ENCODE results near the gene CCDC137. TPM values are rescaled to one million over a fixed set of nuclear protein-coding genes. Genes with fewer than 3 reads are reported as not detected.

The CCDC137 gene
- polyA plus RNA-seq, 1 of the 3 experiments (the other 2 are of a cell fraction) = 62.4 TPM

DNA sequence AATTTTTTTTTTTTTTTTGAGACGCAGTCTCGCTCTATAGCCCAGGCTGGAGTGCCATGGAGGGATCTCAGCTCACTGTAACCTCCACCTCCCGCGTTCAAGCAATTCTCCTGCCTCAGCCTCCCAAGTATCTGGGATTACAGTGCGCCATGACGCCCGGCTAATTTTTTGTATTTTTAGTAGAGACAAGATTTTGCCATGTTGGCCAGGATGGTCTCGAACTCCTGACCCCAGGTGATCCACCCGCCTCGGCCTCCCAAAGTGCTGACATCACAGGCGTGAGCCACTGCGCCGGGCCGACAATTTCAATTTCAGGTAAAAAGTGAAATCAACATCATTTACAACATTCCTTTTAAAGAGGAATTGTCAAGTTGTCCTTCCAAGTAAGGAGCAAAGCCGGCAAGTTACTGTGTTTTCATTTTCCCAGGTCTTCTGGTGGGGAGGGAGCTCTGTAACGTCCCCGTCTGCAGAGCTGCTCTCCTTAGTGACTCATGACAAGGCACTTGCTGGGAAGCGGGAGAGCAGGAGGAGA lies 30.5 kb upstream of the CCDC137 start:
- H3K9me2 ChIP-seq = no peaks in the 10 kb centered on the region
- H3K27me3 ChIP-seq (ENCODE audit: insufficient read depth) = no peaks in the 10 kb centered on the region
- no peak for DNase-seq
- WGBS (ENCODE audit: low lambda C conversion rate) = 18% methylated on average over 18 of the region's 18 CpGs
- peak overlapping the region; percentile 88 for H3K4me2 ChIP-seq
- TF ChIP-seq, protein P1, sequence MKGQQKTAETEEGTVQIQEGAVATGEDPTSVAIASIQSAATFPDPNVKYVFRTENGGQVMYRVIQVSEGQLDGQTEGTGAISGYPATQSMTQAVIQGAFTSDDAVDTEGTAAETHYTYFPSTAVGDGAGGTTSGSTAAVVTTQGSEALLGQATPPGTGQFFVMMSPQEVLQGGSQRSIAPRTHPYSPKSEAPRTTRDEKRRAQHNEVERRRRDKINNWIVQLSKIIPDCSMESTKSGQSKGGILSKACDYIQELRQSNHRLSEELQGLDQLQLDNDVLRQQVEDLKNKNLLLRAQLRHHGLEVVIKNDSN (IDR thresholded peaks at IDR 0.05; ENCODE audit: borderline replicate concordance, low read depth) = no peak
- TF ChIP-seq RFX5 (IDR thresholded peaks at IDR 0.05; ENCODE audit: low read length) = peak; percentile 93
- H2AFZ ChIP-seq (ENCODE audit: low read depth) = no peak overlapping the region
- H3K9ac ChIP-seq = peak overlapping the region; percentile 99
- peaks cover 10% of the 10 kb centered on the region for H3F3A ChIP-seq (replicated peaks; ENCODE audit: insufficient read depth)
- peaks cover 7 to 17% of the 10 kb centered on the region in 2 experiments; a peak in 3 of 4 replicates for H3K4me1 ChIP-seq (ENCODE audit: control insufficient read depth in 1 of 2, insufficient read depth in 2 of 2, low read depth in 1 of 2, low read length in 1 of 2)
- peaks cover 55% of the 10 kb centered on the region for H4K20me1 ChIP-seq (ENCODE audit: insufficient read depth)
- H3K9me3 ChIP-seq = no peaks in the 10 kb centered on the region
- peak overlapping the region; percentile 65 to 79 for H3K4me3 ChIP-seq (ENCODE audit: low read depth in 2 of 2, low read length in 1 of 2)
- CTCF ChIA-PET = interaction anchor here (1.0 to 1.5 kb wide), 3 partner anchors 13 to 66 kb away, joined by 3 to 5 read pairs (median 5); no protein-coding TSS in a partner anchor
- peak overlapping the region; percentile 67 to 92 for H3K27ac ChIP-seq (ENCODE audit: low read depth in 2 of 2, low read length in 1 of 2)
- POLR2A ChIA-PET = interaction anchor here (1.2 to 1.5 kb wide), 2 partner anchors 9 to 30 kb away, joined by 3 to 5 read pairs; partner anchors contain the start of genes CCDC137 and OXLD1
- H3K36me3 ChIP-seq (replicated peaks in 1 of 2; ENCODE audit: control insufficient read depth in 1 of 2, insufficient read depth in 2 of 2, low read length in 1 of 2) = peaks cover 0 to 24% of the 10 kb centered on the region in 2 experiments
- peaks cover 67% of the 10 kb centered on the region for H3K79me2 ChIP-seq (ENCODE audit: insufficient read depth)

GRCh38 chr17:81636505-81637288 lies 29.8 kb upstream of the CCDC137 start, which contains the start of the genes NPLOC4 and TSPAN10:
Gene NPLOC4, minus strand, starts transcription at chr17:81637112. Its CDS starts 182 bp downstream, at chr17:81636930.
Gene TSPAN10, plus strand, starts transcription at chr17:81637196. Its CDS starts 5,217 bp downstream, at chr17:81642413.
- Histone ChIP-seq H3K4me2 (peak within 1 kb of the TSS; percentile 88), H3K36me3 (replicated peaks in 1 of 2; ENCODE audit: control insufficient read depth in 1 of 2, insufficient read depth in 2 of 2, low read length in 1 of 2) (peaks cover 0 to 21% of the 10 kb centered on the region in 2 experiments), H3K4me1 (ENCODE audit: control insufficient read depth in 1 of 2, insufficient read depth in 2 of 2, low read depth in 1 of 2, low read length in 1 of 2) (peaks cover 7 to 17% of the 10 kb centered on the region in 2 experiments; a peak in 3 of 4 replicates), H3F3A (replicated peaks; ENCODE audit: insufficient read depth) (peaks cover 10% of the 10 kb centered on the region), H3K9me2 (no peaks in the 10 kb centered on the region), H3K27ac (ENCODE audit: low read depth in 2 of 2, low read length in 1 of 2) (peak within 1 kb of the TSS; percentile 67 to 92), H3K9me3 (no peaks in the 10 kb centered on the region), H4K20me1 (ENCODE audit: insufficient read depth) (peaks cover 49% of the 10 kb centered on the region), H3K79me2 (ENCODE audit: insufficient read depth) (peaks cover 60% of the 10 kb centered on the region), H3K27me3 (ENCODE audit: insufficient read depth) (no peaks in the 10 kb centered on the region), H2AFZ (ENCODE audit: low read depth) (peak within 1 kb of the TSS; percentile 97), H3K9ac (peak within 1 kb of the TSS; percentile 99), H3K4me3 (ENCODE audit: low read depth in 2 of 2, low read length in 1 of 2) (peak within 1 kb of the TSS; percentile 65 to 79)
- CTCF ChIA-PET = interaction anchor here (1.0 to 1.5 kb wide), 3 partner anchors 12 to 65 kb away, joined by 3 to 5 read pairs (median 5); no protein-coding TSS in a partner anchor
- peak; percentile 100 for DNase-seq
- WGBS (ENCODE audit: low lambda C conversion rate) = 1% methylated on average over 45 of the region's 77 CpGs
- POLR2A ChIA-PET = interaction anchor here (0.6 to 1.5 kb wide), 4 partner anchors 10 to 96 kb away, joined by 3 to 5 read pairs (median 4); partner anchors contain the start of genes ARL16, CCDC137, HGS and OXLD1
- peak; percentile 97 for TF ChIP-seq NRF1 (IDR thresholded peaks at IDR 0.05; ENCODE audit: low read depth, low read length)
- TF ChIP-seq ELF1 (IDR thresholded peaks at IDR 0.05) = no peak; the same call in 1 of the 2 replicates
- TF ChIP-seq EP300 (IDR thresholded peaks at IDR 0.05; ENCODE audit: borderline replicate concordance in 1 of 2, low read depth in 1 of 2, low read length in 1 of 2) = 0 out of 4 replicates have a peak, but pooled peaks have one; percentile 5 to 52
- TF ChIP-seq GABPA (IDR thresholded peaks at IDR 0.05; ENCODE audit: low read depth) = peak; percentile 80
- TF ChIP-seq TAF1 (IDR thresholded peaks at IDR 0.05; ENCODE audit: borderline replicate concordance, low read depth, low read length) = peak; percentile 100
- TF ChIP-seq RAD21 (IDR thresholded peaks at IDR 0.05; ENCODE audit: low read length) = no peak; the same call in 1 of the 2 replicates
- no peak for TF ChIP-seq RCOR1 (IDR thresholded peaks at IDR 0.05; ENCODE audit: low read length)
- TF ChIP-seq, protein P2, sequence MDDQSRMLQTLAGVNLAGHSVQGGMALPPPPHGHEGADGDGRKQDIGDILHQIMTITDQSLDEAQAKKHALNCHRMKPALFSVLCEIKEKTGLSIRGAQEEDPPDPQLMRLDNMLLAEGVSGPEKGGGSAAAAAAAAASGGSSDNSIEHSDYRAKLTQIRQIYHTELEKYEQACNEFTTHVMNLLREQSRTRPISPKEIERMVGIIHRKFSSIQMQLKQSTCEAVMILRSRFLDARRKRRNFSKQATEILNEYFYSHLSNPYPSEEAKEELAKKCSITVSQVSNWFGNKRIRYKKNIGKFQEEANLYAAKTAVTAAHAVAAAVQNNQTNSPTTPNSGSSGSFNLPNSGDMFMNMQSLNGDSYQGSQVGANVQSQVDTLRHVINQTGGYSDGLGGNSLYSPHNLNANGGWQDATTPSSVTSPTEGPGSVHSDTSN (IDR thresholded peaks at IDR 0.05) = no peak
- TF ChIP-seq JUND (IDR thresholded peaks at IDR 0.05) = no peak; the same call in 1 of the 2 replicates
- TF ChIP-seq FOSL2 (IDR thresholded peaks at IDR 0.05; ENCODE audit: borderline replicate concordance, low read depth) = no peak; the same call in 1 of the 2 replicates
- peak; percentile 73; the same call in 1 of the 2 replicates for TF ChIP-seq YY1 (IDR thresholded peaks at IDR 0.05; ENCODE audit: low read depth)
- no peak for TF ChIP-seq EZH2phosphoT487 (IDR thresholded peaks at IDR 0.05; ENCODE audit: borderline replicate concordance, low read depth)
- TF ChIP-seq, protein P3, sequence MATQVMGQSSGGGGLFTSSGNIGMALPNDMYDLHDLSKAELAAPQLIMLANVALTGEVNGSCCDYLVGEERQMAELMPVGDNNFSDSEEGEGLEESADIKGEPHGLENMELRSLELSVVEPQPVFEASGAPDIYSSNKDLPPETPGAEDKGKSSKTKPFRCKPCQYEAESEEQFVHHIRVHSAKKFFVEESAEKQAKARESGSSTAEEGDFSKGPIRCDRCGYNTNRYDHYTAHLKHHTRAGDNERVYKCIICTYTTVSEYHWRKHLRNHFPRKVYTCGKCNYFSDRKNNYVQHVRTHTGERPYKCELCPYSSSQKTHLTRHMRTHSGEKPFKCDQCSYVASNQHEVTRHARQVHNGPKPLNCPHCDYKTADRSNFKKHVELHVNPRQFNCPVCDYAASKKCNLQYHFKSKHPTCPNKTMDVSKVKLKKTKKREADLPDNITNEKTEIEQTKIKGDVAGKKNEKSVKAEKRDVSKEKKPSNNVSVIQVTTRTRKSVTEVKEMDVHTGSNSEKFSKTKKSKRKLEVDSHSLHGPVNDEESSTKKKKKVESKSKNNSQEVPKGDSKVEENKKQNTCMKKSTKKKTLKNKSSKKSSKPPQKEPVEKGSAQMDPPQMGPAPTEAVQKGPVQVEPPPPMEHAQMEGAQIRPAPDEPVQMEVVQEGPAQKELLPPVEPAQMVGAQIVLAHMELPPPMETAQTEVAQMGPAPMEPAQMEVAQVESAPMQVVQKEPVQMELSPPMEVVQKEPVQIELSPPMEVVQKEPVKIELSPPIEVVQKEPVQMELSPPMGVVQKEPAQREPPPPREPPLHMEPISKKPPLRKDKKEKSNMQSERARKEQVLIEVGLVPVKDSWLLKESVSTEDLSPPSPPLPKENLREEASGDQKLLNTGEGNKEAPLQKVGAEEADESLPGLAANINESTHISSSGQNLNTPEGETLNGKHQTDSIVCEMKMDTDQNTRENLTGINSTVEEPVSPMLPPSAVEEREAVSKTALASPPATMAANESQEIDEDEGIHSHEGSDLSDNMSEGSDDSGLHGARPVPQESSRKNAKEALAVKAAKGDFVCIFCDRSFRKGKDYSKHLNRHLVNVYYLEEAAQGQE (IDR thresholded peaks at IDR 0.05; ENCODE audit: low read depth, low read length) = peak; percentile 80
- TF ChIP-seq, protein P4, sequence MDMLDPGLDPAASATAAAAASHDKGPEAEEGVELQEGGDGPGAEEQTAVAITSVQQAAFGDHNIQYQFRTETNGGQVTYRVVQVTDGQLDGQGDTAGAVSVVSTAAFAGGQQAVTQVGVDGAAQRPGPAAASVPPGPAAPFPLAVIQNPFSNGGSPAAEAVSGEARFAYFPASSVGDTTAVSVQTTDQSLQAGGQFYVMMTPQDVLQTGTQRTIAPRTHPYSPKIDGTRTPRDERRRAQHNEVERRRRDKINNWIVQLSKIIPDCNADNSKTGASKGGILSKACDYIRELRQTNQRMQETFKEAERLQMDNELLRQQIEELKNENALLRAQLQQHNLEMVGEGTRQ (IDR thresholded peaks at IDR 0.05; ENCODE audit: borderline replicate concordance, low read depth, low read length) = no peak
